ENCODE measurements around the gene CAP2. TPM values are rescaled to one million over a fixed set of nuclear protein-coding genes. Genes with fewer than 3 reads are reported as not detected.

CAP2 gene
- total RNA-seq, 2 experiments from 2014 or later, result not detected

GRCh38 chr6:17493286-17493685, 99.9 kb downstream of the CAP2 start:
- H3K4me3 Mint-ChIP-seq, result no peak overlapping the region
- ChIA-PET CTCF (no interaction called here), POLR2A (no interaction called here)
- H3K27me3 Mint-ChIP-seq, result peaks cover 19% of the 10 kb centered on the region
- no peaks in the 10 kb centered on the region for H3K4me1 Mint-ChIP-seq
- no peak for DNase-seq
- no peaks in the 10 kb centered on the region for H3K36me3 Mint-ChIP-seq (ENCODE audit: low read depth)
- no peak overlapping the region for H3K27ac Mint-ChIP-seq
- no peaks in the 10 kb centered on the region for H3K9me3 Mint-ChIP-seq

GRCh38 chr6:17494177-17494576, 100.8 kb downstream of the CAP2 start:
- peaks cover 19% of the 10 kb centered on the region for H3K27me3 Mint-ChIP-seq
- CTCF ChIA-PET, result no interaction called here

GRCh38 chr6:17494919-17495318, 101.5 kb downstream of the CAP2 start:
- H3K4me1 Mint-ChIP-seq, result no peaks in the 10 kb centered on the region
- no peaks in the 10 kb centered on the region for H3K36me3 Mint-ChIP-seq (ENCODE audit: low read depth)
- POLR2A ChIA-PET, result no interaction called here
- CTCF ChIA-PET, result no interaction called here
- H3K27me3 Mint-ChIP-seq, result peaks cover 19% of the 10 kb centered on the region
- H3K27ac Mint-ChIP-seq, result no peak overlapping the region
- H3K4me3 Mint-ChIP-seq, result no peak overlapping the region
- DNase-seq, result no peak
- H3K9me3 Mint-ChIP-seq, result no peaks in the 10 kb centered on the region

More at GRCh38 chr6:17494177-17494576, 100.8 kb downstream of the CAP2 start:
- no peak overlapping the region for H3K4me3 Mint-ChIP-seq
- no peaks in the 10 kb centered on the region for H3K9me3 Mint-ChIP-seq
- no peaks in the 10 kb centered on the region for H3K36me3 Mint-ChIP-seq (ENCODE audit: low read depth)
- POLR2A ChIA-PET, result no interaction called here
- H3K4me1 Mint-ChIP-seq, result no peaks in the 10 kb centered on the region
- no peak for DNase-seq
- no peak overlapping the region for H3K27ac Mint-ChIP-seq

GRCh38 chr6:17497535-17498095, 104.2 kb downstream of the CAP2 start:
- Mint-ChIP-seq H3K36me3 (ENCODE audit: low read depth) (no peaks in the 10 kb centered on the region), H3K27me3 (peaks cover 15% of the 10 kb centered on the region), H3K27ac (no peak overlapping the region), H3K4me1 (no peaks in the 10 kb centered on the region), H3K4me3 (no peak overlapping the region), H3K9me3 (no peaks in the 10 kb centered on the region)
- CTCF ChIA-PET, result no interaction called here
- no peak for DNase-seq
- POLR2A ChIA-PET, result no interaction called here

- Mint-ChIP-seq H3K4me1 (no peaks in the 10 kb centered on the region), H3K4me3 (no peak overlapping the region), H3K27ac (no peak overlapping the region), H3K36me3 (ENCODE audit: low read depth) (no peaks in the 10 kb centered on the region), H3K9me3 (no peaks in the 10 kb centered on the region), H3K27me3 (peaks cover 7% of the 10 kb centered on the region)
- POLR2A ChIA-PET, result no interaction called here
- no peak for DNase-seq
- CTCF ChIA-PET, result interaction anchor here (1.2 kb wide), 1 partner anchor 11 kb away, joined by 3 read pairs; no protein-coding TSS in a partner anchor
Observed at GRCh38 chr6:17501442-17501841, 108.0 kb downstream of the CAP2 start.

- Mint-ChIP-seq H3K27me3 (peaks cover 7% of the 10 kb centered on the region), H3K4me3 (no peak overlapping the region), H3K36me3 (ENCODE audit: low read depth) (no peaks in the 10 kb centered on the region), H3K27ac (no peak overlapping the region), H3K9me3 (no peaks in the 10 kb centered on the region), H3K4me1 (no peaks in the 10 kb centered on the region)
- DNase-seq, result no peak
- ChIA-PET POLR2A (no interaction called here), CTCF (interaction anchor here (1.2 kb wide), 1 partner anchor 10 kb away, joined by 3 read pairs; no protein-coding TSS in a partner anchor)
Observed at GRCh38 chr6:17501982-17502704, 108.7 kb downstream of the CAP2 start.

GRCh38 chr6:17503051-17503450, 109.7 kb downstream of the CAP2 start:
- CTCF ChIA-PET, result no interaction called here
- Mint-ChIP-seq H3K36me3 (ENCODE audit: low read depth) (no peaks in the 10 kb centered on the region), H3K27ac (no peak overlapping the region), H3K27me3 (peaks cover 5% of the 10 kb centered on the region), H3K9me3 (no peaks in the 10 kb centered on the region), H3K4me3 (no peak overlapping the region), H3K4me1 (no peaks in the 10 kb centered on the region)
- POLR2A ChIA-PET, result no interaction called here
- no peak for DNase-seq

- CTCF ChIA-PET, result no interaction called here
- Mint-ChIP-seq H3K27ac (no peak overlapping the region), H3K4me3 (no peak overlapping the region), H3K27me3 (peaks cover 5% of the 10 kb centered on the region), H3K4me1 (no peaks in the 10 kb centered on the region), H3K9me3 (no peaks in the 10 kb centered on the region), H3K36me3 (ENCODE audit: low read depth) (no peaks in the 10 kb centered on the region)
- POLR2A ChIA-PET, result no interaction called here
- no peak for DNase-seq
Observed at GRCh38 chr6:17504005-17504404, 110.6 kb downstream of the CAP2 start.

- ChIA-PET POLR2A (interaction anchor here (0.6 kb wide), 1 partner anchor 15 kb away, joined by 3 read pairs; no protein-coding TSS in a partner anchor), CTCF (interaction anchor here (1.2 kb wide), 1 partner anchor 29 kb away, joined by 3 read pairs; no protein-coding TSS in a partner anchor)
- DNase-seq, result no peak
- Mint-ChIP-seq H3K36me3 (ENCODE audit: low read depth) (no peaks in the 10 kb centered on the region), H3K4me3 (no peak overlapping the region), H3K4me1 (no peaks in the 10 kb centered on the region), H3K9me3 (no peaks in the 10 kb centered on the region), H3K27me3 (peaks cover 5% of the 10 kb centered on the region), H3K27ac (no peak overlapping the region)
Observed at GRCh38 chr6:17505062-17505476, 111.7 kb downstream of the CAP2 start.

GRCh38 chr6:17505767-17506280, 112.4 kb downstream of the CAP2 start:
- Mint-ChIP-seq H3K4me1 (no peaks in the 10 kb centered on the region), H3K36me3 (ENCODE audit: low read depth) (no peaks in the 10 kb centered on the region), H3K27ac (no peak overlapping the region), H3K4me3 (no peak overlapping the region), H3K9me3 (no peaks in the 10 kb centered on the region), H3K27me3 (peaks cover 2% of the 10 kb centered on the region)
- no peak for DNase-seq
- POLR2A ChIA-PET, result no interaction called here
- CTCF ChIA-PET, result interaction anchor here (1.2 kb wide), 1 partner anchor 30 kb away, joined by 3 read pairs; no protein-coding TSS in a partner anchor

- Mint-ChIP-seq H3K9me3 (no peaks in the 10 kb centered on the region), H3K27me3 (peaks cover 2% of the 10 kb centered on the region), H3K4me3 (no peak overlapping the region)
Observed at GRCh38 chr6:17506531-17506930, 113.1 kb downstream of the CAP2 start.

GRCh38 chr6:17506962-17507361, 113.6 kb downstream of the CAP2 start:
- DNase-seq, result no peak
- Mint-ChIP-seq H3K4me3 (no peak overlapping the region), H3K36me3 (ENCODE audit: low read depth) (no peaks in the 10 kb centered on the region)

More at GRCh38 chr6:17506531-17506930, 113.1 kb downstream of the CAP2 start:
- Mint-ChIP-seq H3K27ac (no peak overlapping the region), H3K36me3 (ENCODE audit: low read depth) (no peaks in the 10 kb centered on the region), H3K4me1 (no peaks in the 10 kb centered on the region)
- no peak for DNase-seq
- POLR2A ChIA-PET, result no interaction called here
- CTCF ChIA-PET, result no interaction called here

GRCh38 chr6:17511084-17511483, 117.7 kb downstream of the CAP2 start:
- Mint-ChIP-seq H3K36me3 (ENCODE audit: low read depth) (no peaks in the 10 kb centered on the region), H3K27me3 (peaks cover 1% of the 10 kb centered on the region), H3K4me1 (no peaks in the 10 kb centered on the region), H3K9me3 (no peaks in the 10 kb centered on the region), H3K27ac (no peak overlapping the region), H3K4me3 (no peak overlapping the region)
- DNase-seq, result no peak
- ChIA-PET POLR2A (no interaction called here), CTCF (interaction anchor here (0.5 kb wide), 1 partner anchor 85 kb away, joined by 3 read pairs; no protein-coding TSS in a partner anchor)

More at GRCh38 chr6:17506962-17507361, 113.6 kb downstream of the CAP2 start:
- Mint-ChIP-seq H3K9me3 (no peaks in the 10 kb centered on the region), H3K27me3 (peaks cover 2% of the 10 kb centered on the region), H3K4me1 (no peaks in the 10 kb centered on the region), H3K27ac (no peak overlapping the region)
- ChIA-PET POLR2A (no interaction called here), CTCF (no interaction called here)

Data from activated CD4-positive, alpha-beta memory T cell treated with anti-CD3 and anti-CD28 coated beads, Interleukin-2, amount 10 ng/mL, durations not matched to agents 7 days and 5 days (primary cell).